ENCODE results near the gene TBX2.

Gene TBX2

GRCh38 chr17:61369751-61370150, 29.9 kb upstream of the TBX2 start:
- DNase-seq, result no peak

GRCh38 chr17:61371179-61371578, 28.5 kb upstream of the TBX2 start:
- DNase-seq, result no peak

DNA sequence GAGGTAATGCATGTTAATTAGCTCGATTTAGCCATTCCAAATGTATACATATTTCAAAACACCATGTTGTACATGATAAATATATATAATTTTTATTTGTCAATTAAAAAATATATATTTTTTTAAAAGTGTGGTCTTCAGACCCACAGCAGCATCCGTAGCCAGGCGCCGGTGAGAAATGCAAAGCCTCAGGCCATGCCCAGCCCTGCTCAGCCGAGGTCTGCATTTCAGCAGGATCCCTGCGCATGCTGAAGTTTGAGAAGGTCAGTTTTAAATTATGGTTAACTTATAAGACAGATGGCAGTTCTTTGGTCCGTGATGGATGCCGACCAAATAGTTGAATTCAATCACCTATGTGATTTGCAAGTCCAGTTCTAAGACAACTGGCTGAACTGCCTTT, 28.0 kb upstream of the TBX2 start:
- no peak for DNase-seq

- DNase-seq, result no peak
Observed at GRCh38 chr17:61372436-61372835, 27.2 kb upstream of the TBX2 start.

GRCh38 chr17:61376931-61377838, 22.5 kb upstream of the TBX2 start:
- no peak for DNase-seq

GRCh38 chr17:61378658-61379456, 20.8 kb upstream of the TBX2 start:
- no peak for DNase-seq

DNA sequence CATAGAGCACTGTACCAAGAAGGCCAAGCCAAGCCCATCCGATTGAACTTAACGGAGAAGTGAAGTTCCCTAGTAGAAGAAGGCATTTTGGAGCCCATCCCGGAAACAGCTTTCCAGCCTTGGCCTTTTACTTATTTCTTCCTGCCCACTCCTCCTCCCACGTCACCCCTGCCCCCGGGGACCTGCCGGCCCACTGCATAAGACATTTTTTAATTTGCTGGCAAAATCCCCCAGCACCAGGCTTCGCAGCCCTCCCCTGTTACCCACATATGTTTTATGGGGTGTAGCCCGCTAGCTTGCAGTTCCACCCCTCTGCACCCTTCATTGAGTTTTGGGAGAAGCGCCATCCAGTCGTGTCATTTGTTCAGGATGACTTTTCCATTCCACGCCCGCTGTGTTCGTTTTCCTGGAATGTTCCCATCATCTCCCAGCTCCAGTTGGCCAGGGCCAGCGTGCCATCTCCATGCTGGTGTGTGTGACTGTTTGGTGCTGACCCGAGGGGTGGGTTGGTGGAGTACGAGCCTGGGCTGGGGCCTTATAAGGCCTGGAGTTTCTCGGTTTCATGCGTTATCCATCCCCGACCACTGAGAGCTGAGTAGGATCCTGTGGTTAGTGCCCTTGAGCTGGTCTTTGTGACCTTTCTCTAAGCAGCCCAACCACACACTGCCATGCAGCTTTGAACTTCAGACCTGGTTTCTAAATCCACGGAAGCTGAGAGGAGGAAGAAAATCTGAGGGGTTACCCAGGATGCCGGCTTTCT, 20.0 kb upstream of the TBX2 start:
- no peak for DNase-seq

DNA sequence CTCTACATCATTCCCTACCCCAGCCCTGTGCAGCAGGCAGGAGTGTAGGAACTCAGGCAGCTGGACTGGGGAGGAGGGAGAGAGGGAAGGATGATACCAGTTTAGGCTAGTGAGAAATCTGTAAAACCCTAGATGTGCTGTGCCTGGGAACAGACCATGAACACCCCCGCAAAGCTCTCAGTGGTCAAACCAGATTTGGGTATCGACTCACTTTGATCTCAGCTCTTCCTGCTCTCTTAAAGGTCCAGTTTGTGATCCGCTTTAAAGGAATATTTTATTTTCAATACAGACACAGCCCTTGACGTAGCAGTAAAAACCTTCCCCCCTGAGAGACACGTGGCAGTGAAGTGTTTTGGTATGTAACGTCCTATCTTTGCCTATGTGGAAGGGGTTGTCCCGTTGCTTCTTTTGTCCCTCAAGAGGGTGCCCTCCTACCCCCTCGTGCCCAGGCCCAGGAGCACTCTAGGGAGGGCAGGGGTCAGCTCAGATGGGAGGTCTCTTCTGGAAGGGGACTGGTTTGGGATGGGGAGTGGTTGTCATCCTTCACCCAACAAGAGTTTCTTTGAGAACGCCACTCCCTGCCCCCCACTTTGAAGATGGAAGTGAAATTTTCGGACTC, 19.3 kb upstream of the TBX2 start:
- no peak for DNase-seq

GRCh38 chr17:61380836-61381525, 18.7 kb upstream of the TBX2 start:
- no peak for DNase-seq

DNA sequence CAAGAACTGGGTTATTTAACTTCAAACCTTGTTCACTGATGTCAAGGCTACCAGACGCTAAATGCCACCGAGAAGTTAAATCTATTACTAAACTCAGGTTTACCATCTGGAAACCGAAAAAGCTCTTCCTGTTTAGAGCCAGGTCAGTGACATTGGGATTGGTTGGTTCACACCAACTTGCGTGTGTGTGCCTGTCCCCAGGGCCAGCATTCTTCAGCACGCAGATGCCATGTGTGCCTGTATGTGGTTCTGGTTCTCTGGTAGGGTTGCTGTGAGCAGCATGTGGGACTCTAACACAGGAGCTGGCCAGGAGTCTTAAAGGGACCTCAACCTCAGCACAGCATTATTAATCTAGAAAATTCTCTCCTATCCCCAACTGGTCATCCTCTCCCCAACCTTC, 18.1 kb upstream of the TBX2 start:
- DNase-seq, result no peak

DNA sequence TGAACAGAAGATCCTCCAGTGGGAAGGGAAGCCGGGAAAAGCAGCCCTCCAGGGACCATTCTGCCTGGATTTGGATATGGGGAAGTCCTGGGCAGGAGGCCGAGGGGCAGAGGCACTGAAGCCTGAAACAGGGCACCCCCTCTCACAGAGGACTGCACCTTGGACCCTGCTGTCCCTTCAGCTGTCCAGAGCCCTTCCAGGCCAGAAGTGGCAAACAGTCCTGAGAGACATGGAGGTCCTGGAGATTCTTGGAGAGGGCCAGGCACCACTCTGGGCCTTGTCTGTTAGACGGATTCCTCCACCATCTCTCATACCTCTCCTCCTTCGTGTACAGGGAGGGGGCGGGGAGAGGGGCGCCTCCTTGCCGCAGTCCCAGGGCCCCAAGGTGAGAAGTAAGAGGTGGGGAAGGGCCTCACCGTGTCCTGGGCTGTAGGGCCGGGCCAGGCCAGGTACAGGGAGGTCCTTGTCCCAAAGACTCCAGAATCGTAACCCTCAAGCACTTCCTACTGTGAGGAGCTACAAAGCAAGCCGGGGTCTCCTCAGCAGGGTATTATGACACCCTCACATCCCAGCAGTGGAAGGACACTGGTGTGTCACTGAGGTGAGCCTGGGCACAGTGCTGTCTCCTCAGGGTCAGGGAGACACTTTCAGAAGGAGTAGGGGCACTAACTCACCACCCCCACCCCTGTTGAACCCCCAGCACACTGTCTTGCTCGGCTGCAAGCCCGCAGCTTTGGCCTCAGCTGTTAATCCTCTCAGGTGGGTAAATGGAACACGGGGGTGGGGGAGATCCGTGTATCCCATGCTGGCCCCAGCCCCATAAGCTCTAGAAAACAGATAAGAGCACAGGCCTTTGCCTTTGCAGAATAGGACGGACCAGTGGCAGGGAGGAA, 16.6 kb upstream of the TBX2 start:
- no peak for DNase-seq

DNA sequence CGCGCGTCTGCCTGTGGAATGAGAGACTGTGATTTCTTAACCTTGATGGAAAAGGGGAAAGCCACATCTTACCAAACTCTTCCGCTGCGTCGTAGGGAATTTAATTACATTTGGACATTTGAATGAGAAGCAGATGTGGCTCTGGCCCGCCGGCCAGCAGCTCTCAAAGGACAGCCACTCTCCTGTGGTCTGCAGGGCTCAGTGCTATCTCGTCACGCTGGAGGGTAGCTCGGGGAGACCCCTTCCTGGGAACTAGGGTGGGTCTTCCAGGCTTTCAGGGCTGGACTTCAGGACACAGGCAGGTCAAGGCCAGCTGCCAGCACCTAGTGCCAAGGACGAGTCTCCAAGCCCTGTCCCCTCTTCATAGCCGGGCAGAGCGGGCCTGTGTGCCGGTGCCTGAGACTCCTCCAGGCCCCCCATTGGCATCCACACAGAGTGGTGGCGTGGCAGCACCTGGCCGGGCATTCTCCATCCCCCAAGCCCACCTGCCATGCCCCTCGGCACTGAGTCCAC, 15.9 kb upstream of the TBX2 start:
- DNase-seq, result no peak

- DNase-seq, result no peak
Observed at GRCh38 chr17:61384354-61384691, 15.3 kb upstream of the TBX2 start.

DNA sequence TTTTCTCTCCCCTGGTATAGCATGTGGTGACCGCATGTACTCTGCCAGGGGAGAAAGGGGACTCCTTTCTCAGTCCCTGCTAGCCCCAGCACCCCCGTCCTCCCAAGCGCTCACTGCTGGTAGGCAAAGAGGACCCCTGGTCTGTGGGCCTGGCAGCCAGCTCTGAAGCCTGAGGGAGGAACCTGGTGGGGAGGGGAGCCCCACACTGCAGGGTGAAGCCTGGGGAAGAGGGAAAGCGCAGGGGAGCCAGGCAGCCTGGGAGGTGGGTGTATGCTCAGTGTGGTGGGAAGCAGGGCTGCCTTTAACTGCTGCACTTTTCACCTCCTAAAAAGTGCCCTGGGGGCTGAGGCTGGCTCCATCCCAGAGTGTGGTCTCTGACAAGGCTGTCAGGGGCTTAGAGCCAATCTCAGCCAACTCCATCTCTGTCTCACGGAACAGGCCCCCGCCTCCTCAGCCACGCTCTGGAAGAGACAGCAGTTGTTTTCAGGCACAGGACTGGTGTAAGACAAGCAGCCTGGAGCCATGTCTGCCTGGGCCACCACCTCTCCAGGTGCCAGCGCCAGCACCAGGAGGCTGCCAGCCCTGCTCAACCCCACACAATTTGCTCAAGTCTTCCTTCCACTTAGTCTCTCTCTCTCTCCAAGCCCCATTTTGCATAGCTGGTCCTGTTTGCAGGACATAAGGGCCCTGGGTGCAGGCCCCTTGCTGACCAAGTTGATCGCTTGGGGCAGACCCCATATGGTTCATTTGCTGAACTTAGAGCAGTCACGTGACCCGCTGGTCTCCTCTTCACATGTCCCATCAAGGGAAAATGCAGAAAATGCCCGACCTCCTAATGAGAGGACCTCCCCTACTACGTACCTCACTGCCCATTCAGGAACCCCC, 14.7 kb upstream of the TBX2 start:
- no peak for DNase-seq

DNA sequence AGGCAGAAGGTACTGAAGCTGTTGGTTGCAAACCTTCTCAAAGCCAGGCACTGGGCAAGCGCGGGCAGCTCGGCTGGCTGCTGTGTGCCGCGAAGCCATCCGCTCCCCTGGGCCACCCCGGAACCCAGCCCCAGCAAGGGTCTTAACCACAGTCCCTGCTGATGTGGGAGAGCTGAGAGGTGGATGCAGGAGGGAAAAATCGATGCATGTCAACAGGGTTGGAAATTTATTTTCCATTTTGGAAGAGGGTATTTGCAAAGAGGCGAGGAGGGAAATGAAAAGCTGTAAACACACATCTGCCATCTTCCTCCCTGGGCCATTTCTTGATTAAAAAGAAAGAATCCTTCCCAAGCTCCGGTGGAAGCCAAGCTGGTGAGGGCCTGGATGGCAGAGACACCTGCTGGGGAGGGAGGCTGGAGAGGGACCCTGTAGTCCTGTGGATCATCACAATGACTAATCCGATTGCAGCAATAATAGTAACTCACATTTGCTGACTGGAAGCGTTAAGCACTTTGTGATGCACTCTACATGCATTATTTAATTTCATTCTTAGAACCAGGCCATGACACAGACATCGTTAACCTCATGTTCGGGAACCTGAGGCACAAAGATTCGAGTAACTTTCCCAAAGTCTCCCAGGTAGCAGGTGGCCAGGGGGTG, 13.9 kb upstream of the TBX2 start:
- DNase-seq, result no peak

- DNase-seq, result no peak
Observed at GRCh38 chr17:61386251-61386650, 13.4 kb upstream of the TBX2 start.

DNA sequence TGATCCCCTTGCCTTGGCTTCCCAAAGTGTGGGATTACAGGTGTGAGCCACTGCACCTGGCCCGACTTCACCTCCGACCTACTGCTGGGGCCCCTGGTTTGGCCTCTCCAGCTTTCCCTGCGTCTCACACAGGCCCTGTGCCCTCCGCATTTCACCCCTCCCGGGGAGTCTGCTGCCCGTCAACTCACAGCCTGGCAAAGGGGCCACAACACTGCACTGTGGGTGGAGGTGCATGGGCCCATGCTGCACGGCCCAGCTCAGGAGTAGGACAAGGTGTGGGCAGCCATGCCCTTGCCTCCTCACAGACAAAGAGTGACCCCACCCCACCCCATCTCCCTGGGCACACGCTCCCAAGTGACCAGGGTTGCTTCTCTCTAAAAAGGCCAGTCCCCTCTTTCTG, 12.6 kb upstream of the TBX2 start:
- DNase-seq, result no peak

DNA sequence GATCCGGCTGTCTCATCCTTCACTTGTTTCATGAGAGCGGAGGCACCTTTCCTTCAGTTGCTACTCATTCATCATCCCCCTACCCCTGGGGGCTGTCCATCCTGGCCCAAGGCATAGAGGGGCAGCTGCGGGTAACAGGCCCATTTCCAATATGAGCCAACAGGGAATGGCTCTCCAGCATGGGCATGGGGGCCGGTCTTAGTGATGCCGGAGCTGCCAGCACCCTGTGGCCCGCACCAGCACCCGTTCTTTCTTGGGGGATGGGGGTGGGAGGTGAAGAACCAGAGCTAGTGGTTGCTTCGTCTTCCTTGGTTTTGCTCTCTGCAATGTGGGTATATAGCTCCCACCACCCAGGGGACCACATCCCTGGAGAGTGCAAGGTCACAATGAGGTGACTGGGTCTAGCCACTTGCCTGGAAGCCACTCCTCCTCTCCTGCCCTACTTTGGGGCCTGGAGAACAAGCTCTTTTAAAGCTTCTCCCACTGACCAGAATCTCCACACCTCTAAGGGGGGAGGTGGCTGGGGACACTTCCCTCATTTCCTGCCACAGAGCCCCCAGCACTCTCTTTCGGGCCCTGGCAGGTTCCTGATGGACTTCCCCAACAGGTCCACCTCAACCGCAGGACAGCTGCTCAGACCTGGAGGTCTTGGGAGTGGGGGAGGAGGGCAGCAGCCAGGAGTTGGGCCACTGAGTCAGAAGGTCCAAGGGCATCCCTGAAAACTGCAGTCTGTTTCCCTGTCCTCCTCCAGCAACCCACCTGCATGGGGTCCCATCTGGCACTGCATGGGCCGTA, 11.9 kb upstream of the TBX2 start:
- DNase-seq, result no peak
